Nephron progenitor cell (in vitro differentiated cells): Measurements from ENCODE around the gene CCNY.
A peak's percentile ranks its signal among the peaks of the same experiment; 100 is the strongest.

Experiments used
- DNase-seq: peaks from one replicate; pipeline ENCODE4 v3.0.0; 2021
- H3K27ac Mint-ChIP-seq: 2 replicates; pipeline ENCODE4 v1.8.0; 2021; ENCODE audit warnings: mild to moderate bottlenecking, moderate library complexity, mixed read lengths
- H3K27me3 Mint-ChIP-seq: 2 replicates; pipeline ENCODE4 v1.8.0; 2021; ENCODE audit warnings: mild to moderate bottlenecking, low read depth, mixed read lengths; ENCODE audit not compliant: poor library complexity
- H3K36me3 Mint-ChIP-seq: 2 replicates; pipeline ENCODE4 v1.8.0; 2021; ENCODE audit warnings: low read depth, mixed read lengths
- H3K4me1 Mint-ChIP-seq: 2 replicates; pipeline ENCODE4 v1.8.0; 2021; ENCODE audit warnings: mixed read lengths
- H3K4me3 Mint-ChIP-seq: 2 replicates; pipeline ENCODE4 v1.8.0; 2021; ENCODE audit warnings: mild to moderate bottlenecking, moderate library complexity, mixed read lengths
- H3K9me3 Mint-ChIP-seq: 2 replicates; pipeline ENCODE4 v1.8.0; 2021; ENCODE audit warnings: mild to moderate bottlenecking, moderate library complexity, mixed read lengths
- TF ChIP-seq, protein P1 (sequence below): fragments of 200-600 bp; sonication (generic); IDR thresholded peaks from 2 replicates; pipeline ENCODE4 v1.5.0; 2021; ENCODE audit warnings: antibody characterized with exemption

The CCNY gene

DNA sequence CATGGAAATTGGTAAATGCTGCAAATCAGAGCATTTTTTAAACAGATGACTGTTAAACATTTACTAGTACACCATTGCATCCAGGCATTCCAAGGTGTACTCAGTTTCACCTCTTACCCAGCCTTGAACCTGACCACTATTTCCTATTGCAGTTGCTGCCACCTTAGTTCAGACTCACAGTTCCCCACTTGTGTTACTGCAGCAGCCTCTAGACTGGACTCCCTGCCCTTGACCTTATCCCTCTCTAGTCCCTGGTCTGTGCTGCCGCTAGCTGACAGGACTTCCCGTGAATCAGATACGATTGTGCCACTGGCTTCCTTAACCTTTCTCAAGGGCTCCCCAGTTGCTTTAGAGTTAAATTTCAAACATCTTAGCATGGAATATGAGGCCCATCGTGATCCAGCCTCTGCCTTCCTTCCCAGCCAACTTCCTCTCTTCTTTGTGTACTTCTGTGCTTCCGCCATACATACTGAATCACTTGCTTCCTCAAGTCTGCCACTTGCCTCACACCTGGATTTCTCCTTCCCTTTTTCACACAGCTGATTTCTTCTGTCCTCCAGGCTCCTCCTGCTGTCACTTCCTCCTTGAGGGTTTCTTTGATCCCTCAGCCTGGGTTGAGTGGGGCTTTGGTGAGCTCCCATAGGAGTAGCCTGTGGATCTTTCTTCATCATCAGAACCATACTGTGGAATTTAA is 150.1 kb downstream of the CCNY start:
- DNase-seq, result no peak
- peaks cover 13% of the 10 kb centered on the region for H3K4me1 Mint-ChIP-seq
- H3K9me3 Mint-ChIP-seq, result no peaks in the 10 kb centered on the region
- H3K27me3 Mint-ChIP-seq, result no peaks in the 10 kb centered on the region
- TF ChIP-seq, protein P1, sequence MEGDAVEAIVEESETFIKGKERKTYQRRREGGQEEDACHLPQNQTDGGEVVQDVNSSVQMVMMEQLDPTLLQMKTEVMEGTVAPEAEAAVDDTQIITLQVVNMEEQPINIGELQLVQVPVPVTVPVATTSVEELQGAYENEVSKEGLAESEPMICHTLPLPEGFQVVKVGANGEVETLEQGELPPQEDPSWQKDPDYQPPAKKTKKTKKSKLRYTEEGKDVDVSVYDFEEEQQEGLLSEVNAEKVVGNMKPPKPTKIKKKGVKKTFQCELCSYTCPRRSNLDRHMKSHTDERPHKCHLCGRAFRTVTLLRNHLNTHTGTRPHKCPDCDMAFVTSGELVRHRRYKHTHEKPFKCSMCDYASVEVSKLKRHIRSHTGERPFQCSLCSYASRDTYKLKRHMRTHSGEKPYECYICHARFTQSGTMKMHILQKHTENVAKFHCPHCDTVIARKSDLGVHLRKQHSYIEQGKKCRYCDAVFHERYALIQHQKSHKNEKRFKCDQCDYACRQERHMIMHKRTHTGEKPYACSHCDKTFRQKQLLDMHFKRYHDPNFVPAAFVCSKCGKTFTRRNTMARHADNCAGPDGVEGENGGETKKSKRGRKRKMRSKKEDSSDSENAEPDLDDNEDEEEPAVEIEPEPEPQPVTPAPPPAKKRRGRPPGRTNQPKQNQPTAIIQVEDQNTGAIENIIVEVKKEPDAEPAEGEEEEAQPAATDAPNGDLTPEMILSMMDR, result no peak
- H3K27ac Mint-ChIP-seq, result no peak overlapping the region
- H3K4me3 Mint-ChIP-seq, result no peak overlapping the region
- peaks cover 42% of the 10 kb centered on the region for H3K36me3 Mint-ChIP-seq

DNA sequence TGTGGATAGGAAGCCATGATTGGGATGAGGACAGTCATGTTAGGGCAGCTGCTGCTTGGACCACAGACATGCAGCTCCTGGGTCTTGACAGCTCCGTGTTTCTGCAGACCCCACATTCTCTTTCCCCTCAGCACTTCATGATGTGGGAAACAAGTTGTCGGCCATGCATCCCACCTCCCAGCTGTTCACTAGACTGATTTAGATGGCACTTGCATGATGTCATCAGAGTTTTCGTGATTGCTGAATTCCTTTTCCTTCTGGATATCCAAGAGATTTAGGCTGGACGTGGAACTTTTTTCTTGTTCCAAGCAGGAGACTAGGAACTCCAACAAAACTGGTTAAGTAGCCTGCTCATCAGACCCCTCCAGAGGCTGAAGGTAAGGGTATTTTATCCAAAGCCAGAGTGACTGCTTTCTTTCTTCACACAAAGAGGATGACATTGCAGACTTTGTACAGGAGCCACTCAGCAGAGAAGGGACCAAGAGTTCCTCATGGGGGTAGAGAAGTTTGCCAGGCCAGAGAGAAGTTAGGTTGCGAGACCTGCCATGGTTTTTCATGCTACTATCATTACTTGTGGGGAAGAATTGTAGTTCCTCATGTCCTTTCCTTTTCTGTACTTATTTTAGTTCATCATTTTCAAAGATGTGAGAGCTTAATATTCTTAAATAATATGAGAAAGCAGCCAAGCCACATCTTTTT is 151.2 kb downstream of the CCNY start:
- TF ChIP-seq, protein P1, result no peak
- Mint-ChIP-seq H3K36me3 (peaks cover 42% of the 10 kb centered on the region), H3K4me1 (peaks cover 10% of the 10 kb centered on the region), H3K27me3 (no peaks in the 10 kb centered on the region), H3K4me3 (no peak overlapping the region), H3K9me3 (no peaks in the 10 kb centered on the region), H3K27ac (no peak overlapping the region)
- DNase-seq, result no peak

DNA sequence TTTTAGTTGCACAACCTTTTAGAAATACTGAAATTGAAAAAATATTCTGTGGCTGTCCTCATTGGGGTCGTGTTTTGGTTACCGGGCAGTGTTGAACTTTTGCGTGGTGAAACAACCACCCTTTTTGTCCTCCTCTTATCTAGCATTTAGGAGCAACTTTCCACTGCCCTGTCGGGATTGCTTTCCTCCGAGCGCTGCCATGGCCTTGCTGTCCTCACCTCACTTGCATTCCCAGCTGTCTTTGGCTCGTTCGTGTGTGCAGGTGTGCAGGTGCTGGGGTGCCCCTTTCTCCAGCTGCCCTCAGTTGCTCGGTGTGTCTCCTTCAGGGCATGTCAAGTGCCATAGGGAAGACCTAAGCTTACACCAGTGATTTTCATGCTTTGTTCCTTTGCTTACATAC is 151.9 kb downstream of the CCNY start:
- TF ChIP-seq, protein P1, result no peak
- Mint-ChIP-seq H3K4me3 (no peak overlapping the region), H3K27me3 (no peaks in the 10 kb centered on the region), H3K4me1 (peaks cover 15% of the 10 kb centered on the region), H3K9me3 (no peaks in the 10 kb centered on the region), H3K27ac (peak overlapping the region; percentile 58), H3K36me3 (peaks cover 42% of the 10 kb centered on the region)
- DNase-seq, result no peak

DNA sequence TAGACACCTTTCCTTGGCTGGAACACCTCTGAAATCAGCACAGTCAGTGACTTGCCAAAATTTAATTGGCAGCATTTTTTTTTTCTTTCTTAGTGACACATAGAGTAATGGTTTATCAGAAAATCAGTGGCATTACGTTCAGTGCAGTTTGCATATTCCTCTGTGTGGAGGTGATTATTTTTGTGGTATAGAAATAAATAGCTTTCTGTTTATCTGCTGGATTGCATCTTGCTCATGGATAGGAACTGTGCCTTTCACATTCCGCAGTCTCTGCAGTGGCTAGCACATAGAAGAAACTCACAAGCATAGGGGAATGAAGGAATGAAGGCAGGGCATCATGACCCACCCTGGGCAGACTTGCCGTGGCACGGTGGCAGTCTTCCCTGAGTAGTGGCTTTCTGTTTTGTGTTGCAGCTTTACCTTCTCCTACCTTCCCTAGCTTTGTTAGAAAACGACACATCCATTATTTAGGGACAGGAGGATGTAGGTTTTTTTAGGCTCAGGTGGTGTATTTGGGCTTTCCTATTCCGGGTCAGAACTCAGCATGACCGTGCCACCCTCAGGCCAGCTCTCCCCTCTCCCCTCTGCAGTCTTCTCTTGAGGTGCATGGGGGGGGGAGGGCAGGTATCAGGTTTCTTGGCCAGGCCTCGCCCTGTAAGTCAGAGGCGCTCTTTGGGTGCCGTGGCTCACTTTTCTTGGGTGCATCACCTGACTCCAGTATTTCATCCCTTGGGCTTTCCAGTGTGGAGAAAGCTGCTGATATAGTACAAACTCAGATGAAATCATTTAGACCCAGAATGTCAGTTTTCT is 156.3 kb downstream of the CCNY start:
- no peak for DNase-seq
- no peak overlapping the region for H3K4me3 Mint-ChIP-seq
- H3K36me3 Mint-ChIP-seq, result peaks cover 9% of the 10 kb centered on the region
- peaks cover 28% of the 10 kb centered on the region for H3K4me1 Mint-ChIP-seq
- TF ChIP-seq, protein P1, result no peak
- no peaks in the 10 kb centered on the region for H3K27me3 Mint-ChIP-seq
- H3K9me3 Mint-ChIP-seq, result no peaks in the 10 kb centered on the region
- no peak overlapping the region for H3K27ac Mint-ChIP-seq

DNA sequence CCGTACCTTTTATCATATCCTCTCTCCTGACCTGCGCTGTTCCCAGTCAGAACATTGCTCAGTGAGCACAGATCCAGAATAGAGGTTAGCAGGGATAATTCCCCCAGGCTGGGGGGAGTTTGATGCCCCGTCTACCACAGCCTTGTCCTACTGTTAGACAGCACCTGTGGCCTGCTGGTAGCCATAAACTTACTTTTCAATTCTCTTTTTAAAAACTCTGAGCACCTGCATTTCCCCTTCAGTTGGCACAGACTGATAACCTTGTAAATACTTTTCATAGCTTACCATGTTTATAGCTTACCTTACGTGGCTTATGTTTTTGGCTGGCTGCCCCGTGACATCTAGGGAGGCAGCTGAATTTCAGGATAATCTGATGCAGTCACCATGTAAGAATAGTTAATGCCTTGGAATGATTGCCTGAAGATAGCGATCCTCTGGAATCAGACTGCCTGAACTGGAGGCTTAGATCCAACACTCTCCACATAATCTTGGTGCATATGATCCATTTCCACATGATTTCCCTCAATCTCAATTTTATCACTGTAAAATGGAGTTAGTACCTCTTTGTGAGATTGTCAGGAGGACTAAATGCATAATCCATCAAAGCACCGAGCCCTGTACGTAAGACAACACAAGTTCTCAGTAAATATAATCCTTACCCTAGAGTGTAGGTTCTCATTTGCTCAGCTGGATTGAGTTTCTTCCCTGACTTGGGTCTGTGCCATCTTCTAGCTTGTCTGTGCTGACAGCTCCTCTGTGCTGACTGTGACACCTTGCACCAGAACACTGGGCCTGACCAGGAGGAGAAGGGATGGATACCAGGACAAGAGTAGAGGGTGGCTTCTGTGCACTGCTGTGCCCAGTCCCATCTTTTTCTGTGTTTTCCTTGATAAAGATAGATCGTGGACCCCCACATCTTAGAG is 157.1 kb downstream of the CCNY start:
- no peak overlapping the region for H3K4me3 Mint-ChIP-seq
- peaks cover 28% of the 10 kb centered on the region for H3K4me1 Mint-ChIP-seq
- TF ChIP-seq, protein P1, result no peak
- H3K27me3 Mint-ChIP-seq, result peaks cover 1% of the 10 kb centered on the region
- peaks cover 9% of the 10 kb centered on the region for H3K36me3 Mint-ChIP-seq
- no peak overlapping the region for H3K27ac Mint-ChIP-seq
- H3K9me3 Mint-ChIP-seq, result no peaks in the 10 kb centered on the region
- DNase-seq, result no peak
